Peyer's patch (tissue), 4 donors: ENCODE data around the gene RNF150.

Experiments
- POLR2A ChIP-seq, 2 donors: fragments of 450-650 bp; IDR thresholded peaks; one replicate each; pipeline ENCODE4 v1.5.1; 2017; ENCODE audit warnings: antibody characterized with exemption in 2 of 2, mild to moderate bottlenecking in 2 of 2, moderate library complexity in 2 of 2
- TF ChIP-seq, protein P1 (sequence below), 6 experiments: fragments of 450-650 bp in 4 of 6; fragments of 200-600 bp in 2 of 6; sonication (generic) in 1 of 6; IDR thresholded peaks; one replicate each; pipeline ENCODE4 v1.5.1; 2017 to 2019; ENCODE audit warnings: antibody characterized with exemption in 6 of 6, mild to moderate bottlenecking in 3 of 6, moderate library complexity in 1 of 6

DNA sequence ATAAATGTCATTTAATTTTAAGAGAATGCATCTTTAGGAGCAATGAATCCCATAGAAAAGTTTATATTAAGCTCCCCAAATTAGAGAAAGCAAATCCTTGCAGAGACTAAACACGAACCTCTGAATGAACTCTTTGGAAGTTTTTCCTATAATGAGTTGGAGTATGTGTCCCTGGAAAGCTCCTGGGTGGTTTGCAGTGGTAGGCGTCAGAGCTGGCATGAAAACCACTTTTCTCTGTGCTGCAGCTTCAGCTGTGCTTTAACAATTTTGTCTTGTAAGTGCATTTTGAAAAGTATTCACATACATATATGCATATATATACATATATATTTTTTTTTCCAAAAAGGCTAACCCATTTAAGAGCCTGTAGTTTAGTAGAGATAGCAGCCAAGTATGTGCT lies 228.4 kb downstream of the RNF150 start:
- TF ChIP-seq POLR2A (IDR thresholded peaks at IDR 0.05), result no peak
- TF ChIP-seq, protein P1, sequence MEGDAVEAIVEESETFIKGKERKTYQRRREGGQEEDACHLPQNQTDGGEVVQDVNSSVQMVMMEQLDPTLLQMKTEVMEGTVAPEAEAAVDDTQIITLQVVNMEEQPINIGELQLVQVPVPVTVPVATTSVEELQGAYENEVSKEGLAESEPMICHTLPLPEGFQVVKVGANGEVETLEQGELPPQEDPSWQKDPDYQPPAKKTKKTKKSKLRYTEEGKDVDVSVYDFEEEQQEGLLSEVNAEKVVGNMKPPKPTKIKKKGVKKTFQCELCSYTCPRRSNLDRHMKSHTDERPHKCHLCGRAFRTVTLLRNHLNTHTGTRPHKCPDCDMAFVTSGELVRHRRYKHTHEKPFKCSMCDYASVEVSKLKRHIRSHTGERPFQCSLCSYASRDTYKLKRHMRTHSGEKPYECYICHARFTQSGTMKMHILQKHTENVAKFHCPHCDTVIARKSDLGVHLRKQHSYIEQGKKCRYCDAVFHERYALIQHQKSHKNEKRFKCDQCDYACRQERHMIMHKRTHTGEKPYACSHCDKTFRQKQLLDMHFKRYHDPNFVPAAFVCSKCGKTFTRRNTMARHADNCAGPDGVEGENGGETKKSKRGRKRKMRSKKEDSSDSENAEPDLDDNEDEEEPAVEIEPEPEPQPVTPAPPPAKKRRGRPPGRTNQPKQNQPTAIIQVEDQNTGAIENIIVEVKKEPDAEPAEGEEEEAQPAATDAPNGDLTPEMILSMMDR (IDR thresholded peaks at IDR 0.05), result no peak
